TTC549 (cell line): ENCODE data around the gene ADH1A.
"Not testable (repeated sequence)": the region's sequence is repeated elsewhere in the genome, so short reads cannot be mapped to it uniquely, and the experiment has no call there.

ENCODE experiments used
- FAIRE-seq: peaks from 2 replicates; lab custom pipeline; 2012; peaks lifted over from hg19 to GRCh38; lab: Jason Lieb, UNC

Gene ADH1A

GRCh38 chr4:99290848-99291786 lies at the start of gene ADH1A:
ADH1A (minus strand) TSS chr4:99290985; CDS start chr4:99290914, 71 bp downstream.
- no peak for FAIRE-seq

- no peak for FAIRE-seq
These were observed 48.4 kb upstream of the ADH1A start for GRCh38 chr4:99339172-99339571.

GRCh38 chr4:99336553-99336952 lies 45.8 kb upstream of the ADH1A start:
- no peak for FAIRE-seq

GRCh38 chr4:99334880-99335279 lies 44.1 kb upstream of the ADH1A start:
- no peak for FAIRE-seq

- no peak for FAIRE-seq
These were observed 39.9 kb upstream of the ADH1A start for GRCh38 chr4:99330648-99331047.

- no peak for FAIRE-seq
These were observed 39.1 kb upstream of the ADH1A start for GRCh38 chr4:99329876-99330275.

- no peak for FAIRE-seq
These were observed 34.2 kb upstream of the ADH1A start for GRCh38 chr4:99324979-99325378.

- no peak for FAIRE-seq
These were observed 33.6 kb upstream of the ADH1A start for GRCh38 chr4:99324361-99324760.

GRCh38 chr4:99323756-99324155 lies 33.0 kb upstream of the ADH1A start:
- no peak for FAIRE-seq

- FAIRE-seq = no peak
These were observed 30.7 kb upstream of the ADH1A start, which contains the start of gene ADH1B for GRCh38 chr4:99321241-99322191. ADH1B (minus strand) TSS chr4:99321401; CDS start chr4:99321331, 70 bp downstream.

- not testable (repeated sequence) for FAIRE-seq
These were observed 27.0 kb upstream of the ADH1A start for GRCh38 chr4:99317811-99318210.

- no peak for FAIRE-seq
These were observed 26.6 kb upstream of the ADH1A start for GRCh38 chr4:99317354-99317753.

GRCh38 chr4:99315839-99316238 lies 25.1 kb upstream of the ADH1A start:
- no peak for FAIRE-seq

- FAIRE-seq = no peak
These were observed 23.4 kb upstream of the ADH1A start for GRCh38 chr4:99314211-99314610.

GRCh38 chr4:99310389-99310788 lies 19.6 kb upstream of the ADH1A start:
- FAIRE-seq = no peak

- FAIRE-seq = no peak
These were observed 15.0 kb upstream of the ADH1A start for GRCh38 chr4:99305638-99306400.

GRCh38 chr4:99301376-99302164 lies 10.8 kb upstream of the ADH1A start:
- FAIRE-seq = no peak

- no peak for FAIRE-seq
These were observed 10.1 kb upstream of the ADH1A start for GRCh38 chr4:99300934-99301333.

- FAIRE-seq = no peak
These were observed 2.6 kb upstream of the ADH1A start for GRCh38 chr4:99293357-99293756.

GRCh38 chr4:99285387-99285786 lies 5.4 kb downstream of the ADH1A start:
- FAIRE-seq = no peak

- FAIRE-seq = no peak
These were observed 8.1 kb downstream of the ADH1A start for GRCh38 chr4:99282731-99283130.
